Endothelial cell (in vitro differentiated cells): ENCODE results near the gene GATAD1. TPM values are rescaled to one million over a fixed set of nuclear protein-coding genes. Genes with fewer than 3 reads are reported as not detected.

Experiments
- DNase-seq: peaks from one replicate; pipeline ENCODE4 v3.0.0; 2021; ENCODE audit warnings: low spot score
- H3K27ac Mint-ChIP-seq: one replicate; pipeline ENCODE4 v1.8.0; 2021; ENCODE audit warnings: mixed read lengths, inconsistent platforms; ENCODE audit not compliant: unreplicated experiment
- H3K27me3 Mint-ChIP-seq: one replicate; pipeline ENCODE4 v1.8.0; 2021; ENCODE audit warnings: mild to moderate bottlenecking, moderate library complexity, mixed read lengths, inconsistent platforms; ENCODE audit not compliant: unreplicated experiment
- H3K36me3 Mint-ChIP-seq: one replicate; pipeline ENCODE4 v1.8.0; 2021; ENCODE audit warnings: mild to moderate bottlenecking, low read depth, mixed read lengths, inconsistent platforms; ENCODE audit not compliant: unreplicated experiment
- H3K4me1 Mint-ChIP-seq: one replicate; pipeline ENCODE4 v1.8.0; 2021; ENCODE audit warnings: mild to moderate bottlenecking, mixed read lengths, inconsistent platforms; ENCODE audit not compliant: unreplicated experiment
- H3K4me3 Mint-ChIP-seq: one replicate; pipeline ENCODE4 v1.8.0; 2021; ENCODE audit warnings: mild to moderate bottlenecking, mixed read lengths, inconsistent platforms; ENCODE audit not compliant: unreplicated experiment
- H3K9me3 Mint-ChIP-seq: one replicate; pipeline ENCODE4 v1.8.0; 2021; ENCODE audit warnings: mixed read lengths, inconsistent platforms; ENCODE audit not compliant: unreplicated experiment
- total RNA-seq: library from RNA; stranded (reverse); fragmentation: NEBNext Ultra II Directional; extraction: Animal tissue kit (Norgen Biotek cat#: 25700); gene quantifications from one replicate; pipeline ENCODE4 v1.2.1, GENCODE V29; 2021; ENCODE audit not compliant: unreplicated experiment
- TF ChIP-seq, protein P1 (sequence below): fragments of 200-600 bp; sonication (generic); IDR thresholded peaks from one replicate; pipeline ENCODE4 v1.5.0; 2021; ENCODE audit warnings: antibody characterized with exemption; ENCODE audit not compliant: unreplicated experiment

GATAD1 gene
- total RNA-seq, 1 donor from 2014 or later: 22.7 TPM

DNA sequence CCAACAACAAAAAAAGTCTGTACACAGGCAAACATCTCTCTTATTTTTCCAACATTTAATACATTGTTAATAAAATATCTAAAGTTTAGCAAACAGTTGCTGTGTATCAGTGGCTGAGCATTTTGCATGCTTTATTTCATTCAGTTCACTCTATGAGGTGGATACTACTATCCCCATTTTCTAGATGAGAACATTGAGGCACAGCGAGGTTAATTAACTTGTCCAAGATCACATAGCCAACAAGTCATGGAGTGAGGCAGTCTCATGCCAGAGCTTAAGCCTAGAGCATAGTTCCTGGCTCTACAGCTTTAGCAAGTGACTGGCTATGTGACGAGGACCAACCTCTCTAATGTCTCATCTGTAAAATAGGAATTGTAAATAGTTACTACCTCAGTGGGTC lies 4.4 kb downstream of the GATAD1 start:
- TF ChIP-seq, protein P1, sequence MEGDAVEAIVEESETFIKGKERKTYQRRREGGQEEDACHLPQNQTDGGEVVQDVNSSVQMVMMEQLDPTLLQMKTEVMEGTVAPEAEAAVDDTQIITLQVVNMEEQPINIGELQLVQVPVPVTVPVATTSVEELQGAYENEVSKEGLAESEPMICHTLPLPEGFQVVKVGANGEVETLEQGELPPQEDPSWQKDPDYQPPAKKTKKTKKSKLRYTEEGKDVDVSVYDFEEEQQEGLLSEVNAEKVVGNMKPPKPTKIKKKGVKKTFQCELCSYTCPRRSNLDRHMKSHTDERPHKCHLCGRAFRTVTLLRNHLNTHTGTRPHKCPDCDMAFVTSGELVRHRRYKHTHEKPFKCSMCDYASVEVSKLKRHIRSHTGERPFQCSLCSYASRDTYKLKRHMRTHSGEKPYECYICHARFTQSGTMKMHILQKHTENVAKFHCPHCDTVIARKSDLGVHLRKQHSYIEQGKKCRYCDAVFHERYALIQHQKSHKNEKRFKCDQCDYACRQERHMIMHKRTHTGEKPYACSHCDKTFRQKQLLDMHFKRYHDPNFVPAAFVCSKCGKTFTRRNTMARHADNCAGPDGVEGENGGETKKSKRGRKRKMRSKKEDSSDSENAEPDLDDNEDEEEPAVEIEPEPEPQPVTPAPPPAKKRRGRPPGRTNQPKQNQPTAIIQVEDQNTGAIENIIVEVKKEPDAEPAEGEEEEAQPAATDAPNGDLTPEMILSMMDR: no peak

DNA sequence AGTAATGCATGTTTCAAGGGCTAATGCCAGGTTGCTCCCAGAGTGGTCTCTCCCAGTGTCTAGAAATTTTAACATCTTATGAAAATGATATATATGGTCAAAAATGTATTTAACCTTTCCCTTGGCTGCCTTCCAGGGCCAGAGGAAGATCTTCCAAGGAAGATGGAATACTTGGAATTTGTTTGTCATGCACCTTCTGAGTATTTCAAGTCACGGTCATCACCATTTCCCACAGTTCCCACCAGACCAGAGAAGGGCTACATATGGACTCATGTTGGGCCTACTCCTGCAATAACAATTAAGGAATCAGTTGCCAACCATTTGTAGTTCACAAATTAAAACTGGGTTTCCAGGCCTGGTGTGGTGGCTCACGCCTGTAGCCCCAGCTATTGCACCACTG lies 9.0 kb downstream of the GATAD1 start:
- Mint-ChIP-seq H3K9me3 (no peaks in the 10 kb centered on the region), H3K4me3 (no peak overlapping the region), H3K27me3 (no peaks in the 10 kb centered on the region), H3K4me1 (no peaks in the 10 kb centered on the region), H3K36me3 (peaks cover 15% of the 10 kb centered on the region), H3K27ac (no peak overlapping the region)
- TF ChIP-seq, protein P1: no peak
- no peak for DNase-seq

More for the DNA sequence above, 4.4 kb downstream of the GATAD1 start:
- no peaks in the 10 kb centered on the region for H3K27me3 Mint-ChIP-seq
- no peak overlapping the region for H3K4me3 Mint-ChIP-seq
- no peaks in the 10 kb centered on the region for H3K9me3 Mint-ChIP-seq
- H3K36me3 Mint-ChIP-seq: peaks cover 25% of the 10 kb centered on the region
- H3K4me1 Mint-ChIP-seq: peaks cover 7% of the 10 kb centered on the region
- H3K27ac Mint-ChIP-seq: no peak overlapping the region
- DNase-seq: no peak

DNA sequence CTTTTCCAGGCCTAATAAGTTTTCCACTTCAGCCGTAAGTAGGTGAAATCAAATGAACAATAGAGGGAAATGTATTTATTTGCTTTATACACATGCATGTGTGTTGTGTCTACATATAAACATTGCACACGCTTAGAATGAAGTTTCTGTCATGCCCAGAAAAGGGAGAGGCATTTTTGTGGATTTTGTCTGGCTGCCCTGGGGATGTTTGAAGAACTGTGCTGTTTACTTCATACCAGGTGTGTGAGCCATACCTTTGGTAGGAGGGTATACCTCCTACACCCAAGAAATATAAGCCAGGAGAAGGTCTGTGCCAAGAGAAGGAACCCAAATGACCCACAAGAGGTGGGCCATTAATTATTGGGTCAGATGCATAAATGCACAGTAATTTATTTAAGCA lies 12.8 kb downstream of the GATAD1 start:
- Mint-ChIP-seq H3K27ac (no peak overlapping the region), H3K4me1 (no peaks in the 10 kb centered on the region), H3K27me3 (no peaks in the 10 kb centered on the region), H3K36me3 (no peaks in the 10 kb centered on the region), H3K9me3 (no peaks in the 10 kb centered on the region), H3K4me3 (no peak overlapping the region)
- TF ChIP-seq, protein P1: no peak
- DNase-seq: no peak

DNA sequence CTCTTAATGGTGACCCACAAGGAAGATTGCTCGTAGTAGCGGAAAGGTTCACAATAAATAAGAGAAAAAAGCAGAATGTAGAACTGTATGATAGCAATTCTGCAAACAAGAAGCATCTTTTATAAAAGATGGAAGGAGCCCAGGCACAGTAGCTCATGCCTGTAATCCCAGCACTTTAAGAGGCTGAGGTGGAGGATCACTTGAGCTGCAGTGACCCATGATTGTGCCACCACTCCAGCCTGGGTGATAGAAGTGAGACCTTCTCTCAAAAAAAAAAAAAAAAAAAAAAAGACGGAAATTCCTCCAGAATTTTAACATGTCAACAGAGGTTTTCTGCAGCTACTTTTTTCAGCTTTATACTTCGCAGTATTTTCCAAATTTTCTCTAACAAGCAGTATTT lies 13.2 kb downstream of the GATAD1 start:
- no peaks in the 10 kb centered on the region for H3K27me3 Mint-ChIP-seq

More for the DNA sequence above, 13.2 kb downstream of the GATAD1 start:
- H3K4me3 Mint-ChIP-seq: no peak overlapping the region
- no peak overlapping the region for H3K27ac Mint-ChIP-seq
- TF ChIP-seq, protein P1: no peak
- no peaks in the 10 kb centered on the region for H3K36me3 Mint-ChIP-seq
- no peak for DNase-seq
- no peaks in the 10 kb centered on the region for H3K9me3 Mint-ChIP-seq
- H3K4me1 Mint-ChIP-seq: no peaks in the 10 kb centered on the region
